DOHH2 (cell line): ENCODE measurements around the gene BANK1.

ENCODE experiments used
- H3F3A ChIP-seq: fragments of 200-600 bp; sonication (generic), shearing (Covaris generic); 2 replicates; pipeline ENCODE4 v1.6.0; 2016; ENCODE audit warnings: antibody characterized with exemption, mild to moderate bottlenecking; ENCODE audit not compliant: control insufficient read depth, insufficient read depth
- H3K27ac ChIP-seq: fragments of 200-600 bp; sonication (generic); 2 replicates; pipeline ENCODE4 v1.5.1; 2014; ENCODE audit warnings: low read depth, mild to moderate bottlenecking, low read length, moderate library complexity
- H3K27me3 ChIP-seq: fragments of 200-600 bp; sonication (generic); 2 replicates; pipeline ENCODE4 v1.6.1; 2014; ENCODE audit warnings: mild to moderate bottlenecking, low read length, mixed read lengths; ENCODE audit not compliant: control insufficient read depth
- H3K36me3 ChIP-seq: fragments of 200-600 bp; sonication (generic); 2 replicates; pipeline ENCODE4 v1.6.1; 2014; ENCODE audit warnings: mild to moderate bottlenecking, low read length, moderate library complexity, mixed read lengths; ENCODE audit not compliant: control insufficient read depth
- H3K4me1 ChIP-seq: fragments of 200-600 bp; sonication (generic); 2 replicates; pipeline ENCODE4 v1.6.1; 2014; ENCODE audit warnings: mild to moderate bottlenecking, low read length, mixed read lengths; ENCODE audit not compliant: control insufficient read depth
- H3K4me2 ChIP-seq: fragments of 200-600 bp; sonication (generic); 2 replicates; pipeline ENCODE4 v1.6.0; 2014; ENCODE audit warnings: mild to moderate bottlenecking, low read length, moderate library complexity
- H3K4me3 ChIP-seq: fragments of 200-600 bp; sonication (generic); 2 replicates; pipeline ENCODE4 v1.5.1; 2014; ENCODE audit warnings: mild to moderate bottlenecking, low read length, mixed read lengths
- H3K79me2 ChIP-seq: fragments of 200-600 bp; sonication (generic); 2 replicates; pipeline ENCODE4 v1.6.1; 2014; ENCODE audit warnings: mild to moderate bottlenecking, low read length, mixed read lengths; ENCODE audit not compliant: control insufficient read depth
- H3K9me2 ChIP-seq: fragments of 200-600 bp; sonication (generic); replicated peaks from 2 replicates; pipeline ENCODE4 v1.6.1; 2014; ENCODE audit warnings: mild to moderate bottlenecking, low read length, mixed read lengths; ENCODE audit not compliant: control insufficient read depth
- H3K9me3 ChIP-seq: fragments of 200-600 bp; sonication (generic); 2 replicates; pipeline ENCODE4 v1.6.1; 2014; ENCODE audit warnings: antibody characterized with exemption, low read length, mixed read lengths; ENCODE audit not compliant: control insufficient read depth, insufficient read depth
- H4K20me1 ChIP-seq: fragments of 200-600 bp; sonication (generic); 2 replicates; pipeline ENCODE4 v1.6.0; 2014; ENCODE audit warnings: low read depth, mild to moderate bottlenecking, antibody characterized with exemption, low read length, moderate library complexity; ENCODE audit not compliant: control insufficient read depth, insufficient read depth
- EZH2phosphoT487 ChIP-seq: fragments of 200-600 bp; sonication (generic); IDR thresholded peaks from 2 replicates; pipeline ENCODE4 v1.6.1; 2017; ENCODE audit warnings: borderline replicate concordance, mild to moderate bottlenecking, antibody characterized with exemption, low read length, moderate library complexity, mixed read lengths
- TF ChIP-seq, protein P1 (sequence below): fragments of 200-600 bp; sonication (generic); IDR thresholded peaks from one replicate; pipeline ENCODE4 v1.5.1; 2014; ENCODE audit warnings: antibody characterized with exemption, mild to moderate bottlenecking, low read depth, low read length; ENCODE audit not compliant: poor library complexity, severe bottlenecking

BANK1 gene

DNA sequence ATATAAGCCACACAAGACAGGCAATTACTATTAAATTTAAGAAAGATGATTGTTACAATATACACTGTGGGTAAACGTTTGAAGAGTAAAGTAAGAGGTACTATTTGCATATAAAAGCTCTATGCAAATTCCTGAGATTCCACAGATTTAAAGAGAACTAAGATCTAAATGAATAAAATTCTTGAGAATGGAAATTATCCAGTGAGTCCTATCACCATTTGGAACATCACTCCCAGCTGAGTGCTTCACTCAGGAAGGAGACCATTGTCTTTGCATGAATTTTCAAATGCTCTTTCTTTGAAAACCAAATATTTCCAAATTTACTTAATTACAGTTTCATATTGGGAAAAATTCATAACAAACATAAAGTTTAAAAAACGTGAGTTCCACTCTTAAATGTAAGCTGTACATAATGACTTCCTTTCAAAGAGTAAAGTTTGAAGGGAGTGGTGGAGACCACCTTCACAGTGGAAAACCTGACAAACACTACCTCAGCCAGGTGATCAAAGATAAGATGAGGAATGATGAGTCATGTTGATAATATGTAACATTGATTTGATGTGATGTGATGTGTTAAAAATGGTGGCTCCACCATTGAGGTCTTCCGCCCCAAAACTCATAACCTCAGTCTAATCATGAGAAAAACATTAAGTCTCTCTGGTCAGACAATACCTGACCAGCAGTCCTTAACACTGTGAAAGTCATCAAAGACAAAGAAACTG, 159.9 kb downstream of the BANK1 start:
- no peaks in the 10 kb centered on the region for H3K4me1 ChIP-seq
- H3K9me3 ChIP-seq = no peaks in the 10 kb centered on the region
- H3K4me2 ChIP-seq = no peak overlapping the region
- H3K36me3 ChIP-seq = no peaks in the 10 kb centered on the region
- no peaks in the 10 kb centered on the region for H3F3A ChIP-seq
- no peak overlapping the region for H3K4me3 ChIP-seq
- no peaks in the 10 kb centered on the region for H3K9me2 ChIP-seq
- H3K27ac ChIP-seq = no peak overlapping the region
- no peaks in the 10 kb centered on the region for H4K20me1 ChIP-seq
- TF ChIP-seq, protein P1, sequence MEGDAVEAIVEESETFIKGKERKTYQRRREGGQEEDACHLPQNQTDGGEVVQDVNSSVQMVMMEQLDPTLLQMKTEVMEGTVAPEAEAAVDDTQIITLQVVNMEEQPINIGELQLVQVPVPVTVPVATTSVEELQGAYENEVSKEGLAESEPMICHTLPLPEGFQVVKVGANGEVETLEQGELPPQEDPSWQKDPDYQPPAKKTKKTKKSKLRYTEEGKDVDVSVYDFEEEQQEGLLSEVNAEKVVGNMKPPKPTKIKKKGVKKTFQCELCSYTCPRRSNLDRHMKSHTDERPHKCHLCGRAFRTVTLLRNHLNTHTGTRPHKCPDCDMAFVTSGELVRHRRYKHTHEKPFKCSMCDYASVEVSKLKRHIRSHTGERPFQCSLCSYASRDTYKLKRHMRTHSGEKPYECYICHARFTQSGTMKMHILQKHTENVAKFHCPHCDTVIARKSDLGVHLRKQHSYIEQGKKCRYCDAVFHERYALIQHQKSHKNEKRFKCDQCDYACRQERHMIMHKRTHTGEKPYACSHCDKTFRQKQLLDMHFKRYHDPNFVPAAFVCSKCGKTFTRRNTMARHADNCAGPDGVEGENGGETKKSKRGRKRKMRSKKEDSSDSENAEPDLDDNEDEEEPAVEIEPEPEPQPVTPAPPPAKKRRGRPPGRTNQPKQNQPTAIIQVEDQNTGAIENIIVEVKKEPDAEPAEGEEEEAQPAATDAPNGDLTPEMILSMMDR = no peak
- no peak for TF ChIP-seq EZH2phosphoT487
- no peaks in the 10 kb centered on the region for H3K27me3 ChIP-seq
- no peaks in the 10 kb centered on the region for H3K79me2 ChIP-seq

DNA sequence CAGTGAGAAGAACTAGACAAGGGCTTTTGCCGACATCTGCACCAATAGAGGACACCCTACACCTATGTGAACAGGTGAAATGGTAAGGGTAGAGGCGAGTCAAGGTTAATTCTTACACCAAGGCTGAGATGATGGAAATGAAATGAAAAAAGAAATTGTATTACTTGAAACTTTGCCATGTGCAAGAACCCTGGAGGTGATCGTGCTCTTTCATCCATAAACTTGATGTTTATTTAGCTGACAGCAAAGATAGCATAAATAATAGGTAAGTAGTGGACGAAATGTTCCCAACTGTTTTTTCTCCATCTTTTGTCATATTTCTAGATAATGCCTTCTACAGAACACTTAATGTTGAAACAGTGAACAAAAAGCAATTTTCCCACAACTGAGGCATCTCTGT, 162.5 kb downstream of the BANK1 start:
- H3K4me2 ChIP-seq = no peak overlapping the region
- no peak overlapping the region for H3K27ac ChIP-seq
- no peaks in the 10 kb centered on the region for H3K36me3 ChIP-seq
- no peaks in the 10 kb centered on the region for H3K9me3 ChIP-seq
- no peaks in the 10 kb centered on the region for H3F3A ChIP-seq
- H4K20me1 ChIP-seq = no peaks in the 10 kb centered on the region
- H3K9me2 ChIP-seq = no peaks in the 10 kb centered on the region
- no peaks in the 10 kb centered on the region for H3K79me2 ChIP-seq
- H3K27me3 ChIP-seq = no peaks in the 10 kb centered on the region
- no peaks in the 10 kb centered on the region for H3K4me1 ChIP-seq
- H3K4me3 ChIP-seq = no peak overlapping the region
- TF ChIP-seq EZH2phosphoT487 = no peak
- TF ChIP-seq, protein P1 = no peak

- no peaks in the 10 kb centered on the region for H4K20me1 ChIP-seq
- H3K36me3 ChIP-seq = no peaks in the 10 kb centered on the region
- no peaks in the 10 kb centered on the region for H3K9me2 ChIP-seq
- no peak overlapping the region for H3K4me3 ChIP-seq
- H3K4me2 ChIP-seq = no peak overlapping the region
- no peaks in the 10 kb centered on the region for H3K27me3 ChIP-seq
- no peak overlapping the region for H3K27ac ChIP-seq
- H3K4me1 ChIP-seq = no peaks in the 10 kb centered on the region
- TF ChIP-seq, protein P1 = no peak
- no peak for TF ChIP-seq EZH2phosphoT487
- H3K79me2 ChIP-seq = no peaks in the 10 kb centered on the region
- H3K9me3 ChIP-seq = no peaks in the 10 kb centered on the region
- no peaks in the 10 kb centered on the region for H3F3A ChIP-seq
Observed at GRCh38 chr4:101953949-101954348, 163.4 kb downstream of the BANK1 start.
